DND-41 (cell line): ENCODE measurements around the gene CPE.

Source experiments
- ATAC-seq: fragments of 200-7000 bp; cut with Tn5 transposase; 3 replicates; pipeline ENCODE4 v1.9.1; 2021; ENCODE audit warnings: low read depth; ENCODE audit not compliant: insufficient read depth
- DNase-seq: peaks from one replicate; pipeline ENCODE4 v3.0.0-alpha.2; 2020
- H2AFZ ChIP-seq: 2 replicates; pipeline ENCODE4 v1.6.0; 2012; ENCODE audit warnings: low read depth, low read length
- H3K27ac ChIP-seq: 2 replicates; pipeline ENCODE4 v1.5.1; 2012; ENCODE audit warnings: low read length, inconsistent platforms
- H3K27me3 ChIP-seq: fragments of 200-600 bp; sonication (generic); 2 replicates; pipeline ENCODE4 v1.6.0; 2012; ENCODE audit warnings: low read length, mild to moderate bottlenecking, inconsistent platforms; ENCODE audit not compliant: insufficient read depth, poor library complexity
- H3K36me3 ChIP-seq: 2 replicates; pipeline ENCODE4 v1.5.1; 2012; ENCODE audit warnings: low read length, inconsistent platforms; ENCODE audit not compliant: insufficient read depth
- H3K4me1 ChIP-seq: 2 replicates; pipeline ENCODE4 v1.5.1; 2012; ENCODE audit warnings: mild to moderate bottlenecking, low read length; ENCODE audit not compliant: insufficient read depth
- H3K4me2 ChIP-seq: 2 replicates; pipeline ENCODE4 v1.6.0; 2012; ENCODE audit warnings: mild to moderate bottlenecking, moderate library complexity, low read length, inconsistent platforms; ENCODE audit not compliant: insufficient read depth
- H3K4me3 ChIP-seq, 2 experiments: fragments of 200-600 bp in 1 of 2; shearing (Covaris generic) in 1 of 2; 2 replicates each; pipeline ENCODE4 v1.5.1; 2012 to 2016; ENCODE audit warnings: inconsistent platforms in 2 of 2, low read length in 2 of 2, mild to moderate bottlenecking in 2 of 2, low read depth in 1 of 2, moderate library complexity in 1 of 2
- H3K79me2 ChIP-seq: 2 replicates; pipeline ENCODE4 v1.6.0; 2012; ENCODE audit warnings: low read length, inconsistent platforms; ENCODE audit not compliant: insufficient read depth
- H3K9ac ChIP-seq: 2 replicates; pipeline ENCODE4 v1.6.0; 2012; ENCODE audit warnings: low read depth, mild to moderate bottlenecking, inconsistent platforms, low read length, moderate library complexity
- H3K9me3 ChIP-seq: 2 replicates; pipeline ENCODE4 v1.5.1; 2012; ENCODE audit warnings: low read length, moderate library complexity, mild to moderate bottlenecking, inconsistent platforms; ENCODE audit not compliant: insufficient read depth, severe bottlenecking
- H4K20me1 ChIP-seq: 2 replicates; pipeline ENCODE4 v1.6.0; 2012; ENCODE audit warnings: low read length; ENCODE audit not compliant: insufficient read depth
- CTCF ChIP-seq: IDR thresholded peaks from 2 replicates; pipeline ENCODE4 v1.5.1; 2012; ENCODE audit warnings: borderline replicate concordance, low read length, moderate library complexity, mild to moderate bottlenecking; ENCODE audit not compliant: poor library complexity, severe bottlenecking; ENCODE audit errors: extremely low read depth
- EZH2 ChIP-seq: IDR thresholded peaks from 3 replicates; pipeline ENCODE4 v1.6.1; 2012; ENCODE audit warnings: borderline replicate concordance, low read depth, mild to moderate bottlenecking, moderate library complexity, low read length, inconsistent platforms; ENCODE audit not compliant: severe bottlenecking

Gene CPE

GRCh38 chr4:165532976-165533375, 154.2 kb downstream of the CPE start:
- Histone ChIP-seq H3K9ac (no peak overlapping the region), H3K36me3 (no peaks in the 10 kb centered on the region), H3K27me3 (no peaks in the 10 kb centered on the region), H4K20me1 (no peaks in the 10 kb centered on the region), H3K4me1 (no peaks in the 10 kb centered on the region), H3K9me3 (no peaks in the 10 kb centered on the region), H3K27ac (no peak overlapping the region), H3K79me2 (no peaks in the 10 kb centered on the region), H3K4me3 (no peak overlapping the region), H3K4me2 (no peak overlapping the region), H2AFZ (no peak overlapping the region)
- no peak for ATAC-seq
- TF ChIP-seq EZH2, result no peak
- no peak for DNase-seq

- no peak overlapping the region for H3K9ac ChIP-seq
Measured at GRCh38 chr4:165537028-165537648, 158.3 kb downstream of the CPE start.

GRCh38 chr4:165539801-165540200, 161.0 kb downstream of the CPE start:
- H3K4me2 ChIP-seq, result no peak overlapping the region
- ATAC-seq, result no peak
- TF ChIP-seq EZH2, result no peak
- TF ChIP-seq CTCF, result no peak
- H4K20me1 ChIP-seq, result no peaks in the 10 kb centered on the region
- DNase-seq, result no peak
- H3K4me3 ChIP-seq, result no peak overlapping the region
- no peaks in the 10 kb centered on the region for H3K79me2 ChIP-seq
- no peak overlapping the region for H3K27ac ChIP-seq
- H3K36me3 ChIP-seq, result no peaks in the 10 kb centered on the region
- H3K4me1 ChIP-seq, result no peaks in the 10 kb centered on the region
- no peak overlapping the region for H2AFZ ChIP-seq
- no peaks in the 10 kb centered on the region for H3K9me3 ChIP-seq
- no peak overlapping the region for H3K9ac ChIP-seq
- peaks cover 3% of the 10 kb centered on the region for H3K27me3 ChIP-seq

More at GRCh38 chr4:165537028-165537648, 158.3 kb downstream of the CPE start:
- H2AFZ ChIP-seq, result no peak overlapping the region
- H3K4me3 ChIP-seq, result no peak overlapping the region
- no peak for DNase-seq
- no peaks in the 10 kb centered on the region for H3K4me1 ChIP-seq
- H3K4me2 ChIP-seq, result no peak overlapping the region
- H3K27ac ChIP-seq, result no peak overlapping the region
- peaks cover 3% of the 10 kb centered on the region for H3K27me3 ChIP-seq
- TF ChIP-seq CTCF (peak; percentile 81), EZH2 (no peak)
- ATAC-seq, result peak; percentile 72; the same call in 2 of the 3 replicates
- H3K79me2 ChIP-seq, result no peaks in the 10 kb centered on the region
- H3K9me3 ChIP-seq, result no peaks in the 10 kb centered on the region
- no peaks in the 10 kb centered on the region for H3K36me3 ChIP-seq
- no peaks in the 10 kb centered on the region for H4K20me1 ChIP-seq

GRCh38 chr4:165540206-165540830, 161.5 kb downstream of the CPE start:
- Histone ChIP-seq H2AFZ (no peak overlapping the region), H3K36me3 (no peaks in the 10 kb centered on the region), H3K9ac (no peak overlapping the region), H3K27ac (no peak overlapping the region), H3K4me3 (no peak overlapping the region), H3K9me3 (no peaks in the 10 kb centered on the region), H3K27me3 (peaks cover 3% of the 10 kb centered on the region), H3K4me2 (no peak overlapping the region), H3K79me2 (no peaks in the 10 kb centered on the region), H4K20me1 (no peaks in the 10 kb centered on the region), H3K4me1 (no peaks in the 10 kb centered on the region)
- ATAC-seq (no peak), DNase-seq (no peak)
- TF ChIP-seq EZH2 (no peak), CTCF (no peak)
